GM12878 (cell line): ENCODE data around the gene CFP. TPM values are rescaled to one million over a fixed set of nuclear protein-coding genes. Genes with fewer than 3 reads are reported as not detected.

Source experiments
- ATAC-seq: fragments of 200-7000 bp; cut with Tn5 transposase; 3 replicates; pipeline ENCODE4 v1.9.1; 2020; ENCODE audit warnings: mild to moderate bottlenecking, moderate library complexity
- BruUV-seq: library from RNA; stranded (reverse); fragments of 400-500 nt; replicated peaks from 2 replicates; lab custom pipeline; 2021; lab: Mats Ljungman, UMichigan
- CTCF ChIA-PET: fragments of 300-600 bp; sonication (Branson Sonifier 250); formaldehyde crosslinking; extraction: SDS; loops from one replicate; lab custom pipeline; 2021; ENCODE audit warnings: inconsistent platforms; lab: Yijun Ruan, JAX
- POLR2A ChIA-PET: fragments of 350-600 bp; formaldehyde crosslinking; extraction: SDS; loops from one replicate; lab custom pipeline; 2021; ENCODE audit warnings: inconsistent platforms; lab: Charles Lee
- RAD21 ChIA-PET: fragments of 300-600 bp; sonication (Branson Sonifier 250); formaldehyde crosslinking; loops from one replicate; lab custom pipeline; 2023; ENCODE audit warnings: antibody characterized with exemption; ENCODE audit not compliant: unreplicated experiment; lab: Charles Lee
- SMC1A ChIA-PET: fragments of 300-600 bp; sonication (Branson Sonifier 250); formaldehyde crosslinking; loops from one replicate; lab custom pipeline; 2023; ENCODE audit not compliant: unreplicated experiment, uncharacterized antibody; lab: Charles Lee
- DNase-seq: peaks from one replicate; pipeline ENCODE4 v3.0.0-alpha.2; 2011; ENCODE audit warnings: low read depth, low spot score
- FAIRE-seq: peaks from 3 replicates; lab custom pipeline; 2011; peaks lifted over from hg19 to GRCh38; lab: Jason Lieb, UNC
- H2AFZ ChIP-seq: 2 replicates; pipeline ENCODE4 v1.6.0; 2011; ENCODE audit warnings: low read depth, low read length, control low read depth; ENCODE audit not compliant: control insufficient read depth
- H3K27ac ChIP-seq: 2 replicates; pipeline ENCODE4 v1.5.1; 2011; ENCODE audit warnings: control low read depth; ENCODE audit not compliant: control insufficient read depth, insufficient read depth
- H3K27me3 ChIP-seq, 2 experiments: replicated peaks in 1 of 2; 2 replicates each; pipeline versions ENCODE4 v1.6.0 to v1.6.1; 2011; ENCODE audit warnings: low read length in 1 of 2; ENCODE audit not compliant: control insufficient read depth in 2 of 2, insufficient read depth in 2 of 2
- H3K36me3 ChIP-seq, 2 experiments: 2 replicates each; pipeline ENCODE4 v1.5.1; 2011; ENCODE audit warnings: low read length in 1 of 2; ENCODE audit not compliant: control insufficient read depth in 2 of 2, insufficient read depth in 2 of 2
- H3K4me1 ChIP-seq: 2 replicates; pipeline ENCODE4 v1.6.1; 2011; ENCODE audit warnings: mild to moderate bottlenecking, low read length, moderate library complexity, mixed read lengths; ENCODE audit not compliant: control insufficient read depth, insufficient read depth
- H3K4me2 ChIP-seq: 2 replicates; pipeline ENCODE4 v1.6.0; 2011; ENCODE audit warnings: control low read depth; ENCODE audit not compliant: control insufficient read depth, insufficient read depth
- H3K4me3 ChIP-seq: fragments of 200-600 bp; sonication (generic); 2 replicates; pipeline ENCODE4 v1.5.1; 2016
- H3K79me2 ChIP-seq: 2 replicates; pipeline ENCODE4 v1.6.0; 2011; ENCODE audit warnings: low read length; ENCODE audit not compliant: control insufficient read depth, insufficient read depth
- H3K9ac ChIP-seq: 2 replicates; pipeline ENCODE4 v1.8.0; 2011; ENCODE audit warnings: low read length, control low read depth, mixed read lengths; ENCODE audit not compliant: control insufficient read depth, insufficient read depth
- H3K9me3 ChIP-seq: replicated peaks from 3 replicates; pipeline ENCODE4 v1.5.1; 2011; ENCODE audit warnings: mild to moderate bottlenecking, low read length; ENCODE audit not compliant: control insufficient read depth, insufficient read depth
- H4K20me1 ChIP-seq: 2 replicates; pipeline ENCODE4 v1.6.0; 2011; ENCODE audit not compliant: control insufficient read depth, insufficient read depth
- BHLHE40 ChIP-seq, 2 experiments: fragments of 450-650 bp in 1 of 2; IDR thresholded peaks; 2 replicates each; pipeline ENCODE4 v1.6.1; 2011 to 2017; ENCODE audit warnings: low read depth in 2 of 2, borderline replicate concordance in 1 of 2, improper control_type of control experiment in 1 of 2, low read length in 1 of 2, mild to moderate bottlenecking in 1 of 2
- IKZF1 ChIP-seq: fragments of 450-650 bp; conservative IDR thresholded peaks from 2 replicates; pipeline ENCODE4 v1.6.1; 2017; ENCODE audit warnings: antibody characterized with exemption, mild to moderate bottlenecking
- KAT2A ChIP-seq: conservative IDR thresholded peaks from 2 replicates; pipeline ENCODE4 v1.6.1; 2011; ENCODE audit warnings: low read depth, low read length; ENCODE audit not compliant: control insufficient read depth
- NBN ChIP-seq: fragments of 450-650 bp; IDR thresholded peaks from 2 replicates; pipeline ENCODE4 v1.6.1; 2016
- NR2C2 ChIP-seq: IDR thresholded peaks from 2 replicates; pipeline ENCODE4 v1.6.1; 2011; ENCODE audit warnings: borderline replicate concordance, low read depth; ENCODE audit not compliant: control insufficient read depth, insufficient read length
- TARDBP ChIP-seq: IDR thresholded peaks from 2 replicates; pipeline ENCODE4 v1.6.1; 2016; ENCODE audit warnings: borderline replicate concordance
- WGBS: methylation state at CpG from one replicate; pipeline ENCODE4 v1.1.6; 2016; ENCODE audit warnings: low lambda C conversion rate; ENCODE audit not compliant: insufficient replicate concordance, insufficient coverage; ENCODE audit errors: missing lambda C conversion rate; 5-methylcytosine and 5-hydroxymethylcytosine counted together
- in situ Hi-C: fragments of 300-500 bp; cut with MboI; formaldehyde crosslinking; loops from 9 replicates; pipeline ENCODE4 v1.14.3; 2018; ENCODE audit warnings: mixed read lengths
- intact Hi-C: fragments of 100-400 bp; cut with micrococcal nuclease; formaldehyde crosslinking; loops from one replicate; pipeline ENCODE4 v1.14.2; 2022; ENCODE audit not compliant: unreplicated experiment
- polyA plus RNA-seq, 11 experiments: library from polyadenylated mRNA; depleted of rRNA in 4 of 11; unstranded in 6 of 11; stranded (reverse) in 5 of 11; fragments of >200 nt; fragmentation: Nextera tagmentation in 4 of 11; fragmentation: Illumina TruSeq in 1 of 11; extraction: Ambion mirVana in 4 of 11; extraction: Trizol in 1 of 11; gene quantifications; 1 replicate in 1 of 11; 2 replicates in 10 of 11; pipeline versions ENCODE4 v1.2.1 to v1.2.3, GENCODE V29; 2011 to 2016; ENCODE audit warnings: inconsistent platforms in 2 of 11, missing spikeins in 2 of 11, low read depth in 1 of 11
- total RNA-seq, 4 experiments: library from RNA; depleted of rRNA in 3 of 4; stranded (reverse); fragments of >200 nt in 3 of 4; fragmentation: Illumina TruSeq in 1 of 4; extraction: Trizol in 1 of 4; gene quantifications; 2 replicates each; pipeline versions ENCODE4 v1.2.1 to v1.2.3, GENCODE V29; 2013 to 2021
- TF ChIP-seq, protein P1 (sequence below): fragments of 450-650 bp; IDR thresholded peaks from 2 replicates; pipeline ENCODE4 v1.6.1; 2016; ENCODE audit warnings: mild to moderate bottlenecking

CFP gene
- total and polyA plus RNA-seq, 10 of the 15 experiments (the other 5 are each of a cell fraction or from before 2014, with no cell fraction given), result 0.72 to 10.1 (median 2.8) TPM

DNA sequence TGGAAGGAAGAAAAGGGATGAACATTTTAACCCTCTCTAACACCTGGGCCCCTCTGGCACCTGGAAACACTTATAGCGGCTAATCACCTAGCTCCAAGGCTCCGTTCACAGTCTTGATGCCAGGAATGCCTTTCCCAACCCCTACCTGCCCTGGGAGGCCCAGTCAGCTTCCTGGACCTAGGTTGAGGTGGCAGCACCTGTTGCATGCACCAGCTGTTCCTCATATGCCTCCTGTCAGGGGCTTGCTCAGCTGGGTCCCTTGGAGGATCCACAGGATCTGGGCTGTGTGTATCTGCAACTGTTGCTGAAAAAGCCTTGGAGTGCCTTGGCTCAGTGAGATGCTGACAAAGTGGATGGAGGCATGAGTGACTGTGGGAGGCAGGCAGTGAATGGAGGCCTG, 4.4 kb downstream of the CFP start:
- ATAC-seq (no peak), DNase-seq (no peak), FAIRE-seq (no peak)
- Histone ChIP-seq H3K27me3 (no peaks in the 10 kb centered on the region), H4K20me1 (no peaks in the 10 kb centered on the region), H3K4me1 (peaks cover 15% of the 10 kb centered on the region), H3K4me2 (no peak overlapping the region), H3K36me3 (no peaks in the 10 kb centered on the region; a peak in 1 of 4 replicates), H3K9me3 (no peaks in the 10 kb centered on the region; the same call in 2 of the 3 replicates), H3K9ac (no peak overlapping the region), H2AFZ (no peak overlapping the region), H3K4me3 (no peak overlapping the region), H3K27ac (no peak overlapping the region), H3K79me2 (no peaks in the 10 kb centered on the region)
- 66% methylated on average over 2 of the region's 2 CpGs for WGBS
- RAD21 ChIA-PET, result no interaction called here
- CTCF ChIA-PET, result interaction anchor here (1.2 kb wide), 1 partner anchor 19 kb away, joined by 4 read pairs; no protein-coding TSS in a partner anchor
- POLR2A ChIA-PET, result interaction anchor here (1.3 kb wide), 1 partner anchor 46 kb away, joined by 3 read pairs; no protein-coding TSS in a partner anchor
- TF ChIP-seq TARDBP (no peak), NBN (no peak), BHLHE40 (IDR thresholded peaks at IDR 0.05; ENCODE audit: borderline replicate concordance in 1 of 2, low read depth in 2 of 2, low read length in 1 of 2) (no peak), IKZF1 (no peak), KAT2A (no peak), NR2C2 (no peak)
- TF ChIP-seq, protein P1, sequence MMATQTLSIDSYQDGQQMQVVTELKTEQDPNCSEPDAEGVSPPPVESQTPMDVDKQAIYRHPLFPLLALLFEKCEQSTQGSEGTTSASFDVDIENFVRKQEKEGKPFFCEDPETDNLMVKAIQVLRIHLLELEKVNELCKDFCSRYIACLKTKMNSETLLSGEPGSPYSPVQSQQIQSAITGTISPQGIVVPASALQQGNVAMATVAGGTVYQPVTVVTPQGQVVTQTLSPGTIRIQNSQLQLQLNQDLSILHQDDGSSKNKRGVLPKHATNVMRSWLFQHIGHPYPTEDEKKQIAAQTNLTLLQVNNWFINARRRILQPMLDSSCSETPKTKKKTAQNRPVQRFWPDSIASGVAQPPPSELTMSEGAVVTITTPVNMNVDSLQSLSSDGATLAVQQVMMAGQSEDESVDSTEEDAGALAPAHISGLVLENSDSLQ, result no peak
- in situ Hi-C loops, result no loop called here
- SMC1A ChIA-PET, result no interaction called here
- no TSS peak for BruUV-seq
- intact Hi-C loops, result loop anchor here (5.0 kb wide), 1 partner anchor 43 kb away; the partner anchor contains the start of gene TIMP1
